ENCODE measurements around the gene BCDIN3D. TPM values are rescaled to one million over a fixed set of nuclear protein-coding genes. Genes with fewer than 3 reads are reported as not detected.

Gene BCDIN3D
- total RNA-seq, 4 donors from 2014 or later, result 3.7 to 5.9 (median 4.5) TPM

DNA sequence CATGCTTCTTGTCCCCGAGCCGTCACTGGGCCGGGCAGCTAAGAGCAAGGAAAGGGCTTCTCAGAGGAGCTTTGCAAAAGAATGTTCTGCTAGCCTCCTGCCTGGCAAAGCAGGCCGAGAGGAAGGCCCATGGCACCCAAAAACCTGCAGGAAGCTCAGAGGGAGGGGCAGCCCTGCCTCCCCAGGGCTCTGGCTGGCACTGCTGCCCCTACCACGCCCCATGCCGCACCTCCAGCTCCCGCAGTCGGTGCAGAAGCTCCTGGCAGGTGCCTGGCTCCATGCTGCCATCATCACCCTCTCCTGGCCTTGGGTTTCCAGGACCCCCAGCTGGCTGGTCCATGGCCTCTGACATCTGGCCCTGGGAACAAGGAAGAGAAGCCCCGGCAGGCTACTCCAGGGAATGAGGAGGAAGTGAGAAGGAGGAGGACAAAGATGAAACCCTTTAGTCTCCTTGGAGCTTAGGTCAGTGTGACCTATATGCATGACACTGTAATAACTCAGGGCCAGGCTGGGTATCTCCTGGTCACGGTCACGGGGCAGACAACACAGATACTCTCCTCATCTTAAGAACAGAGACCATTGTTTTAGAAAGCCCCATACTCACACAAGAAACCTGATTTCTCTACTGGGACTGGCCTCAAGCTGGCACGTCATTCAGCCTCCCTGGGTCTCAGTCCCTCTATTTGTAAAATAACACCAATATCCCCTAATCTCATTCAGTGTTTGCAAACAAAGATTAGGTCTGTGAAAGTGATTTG is 39.0 kb downstream of the BCDIN3D start:
- Histone ChIP-seq H3K9me3 (no peaks in the 10 kb centered on the region), H3K4me3 (no peak overlapping the region), H3K27me3 (no peaks in the 10 kb centered on the region), H3K27ac (no peak overlapping the region), H3K36me3 (peaks cover 48% of the 10 kb centered on the region), H3K4me1 (peaks cover 15% of the 10 kb centered on the region)
- no peak for TF ChIP-seq EP300 (IDR thresholded peaks at IDR 0.05)
- TF ChIP-seq POLR2AphosphoS5 (IDR thresholded peaks at IDR 0.05), result no peak
- no peak for TF ChIP-seq POLR2A (IDR thresholded peaks at IDR 0.05)
- TF ChIP-seq, protein P1, sequence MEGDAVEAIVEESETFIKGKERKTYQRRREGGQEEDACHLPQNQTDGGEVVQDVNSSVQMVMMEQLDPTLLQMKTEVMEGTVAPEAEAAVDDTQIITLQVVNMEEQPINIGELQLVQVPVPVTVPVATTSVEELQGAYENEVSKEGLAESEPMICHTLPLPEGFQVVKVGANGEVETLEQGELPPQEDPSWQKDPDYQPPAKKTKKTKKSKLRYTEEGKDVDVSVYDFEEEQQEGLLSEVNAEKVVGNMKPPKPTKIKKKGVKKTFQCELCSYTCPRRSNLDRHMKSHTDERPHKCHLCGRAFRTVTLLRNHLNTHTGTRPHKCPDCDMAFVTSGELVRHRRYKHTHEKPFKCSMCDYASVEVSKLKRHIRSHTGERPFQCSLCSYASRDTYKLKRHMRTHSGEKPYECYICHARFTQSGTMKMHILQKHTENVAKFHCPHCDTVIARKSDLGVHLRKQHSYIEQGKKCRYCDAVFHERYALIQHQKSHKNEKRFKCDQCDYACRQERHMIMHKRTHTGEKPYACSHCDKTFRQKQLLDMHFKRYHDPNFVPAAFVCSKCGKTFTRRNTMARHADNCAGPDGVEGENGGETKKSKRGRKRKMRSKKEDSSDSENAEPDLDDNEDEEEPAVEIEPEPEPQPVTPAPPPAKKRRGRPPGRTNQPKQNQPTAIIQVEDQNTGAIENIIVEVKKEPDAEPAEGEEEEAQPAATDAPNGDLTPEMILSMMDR (IDR thresholded peaks at IDR 0.05), result no peak
- 61% methylated on average over 12 of the region's 12 CpGs for WGBS
- DNase-seq (ENCODE audit: low spot score in 2 of 2), result no peak

DNA sequence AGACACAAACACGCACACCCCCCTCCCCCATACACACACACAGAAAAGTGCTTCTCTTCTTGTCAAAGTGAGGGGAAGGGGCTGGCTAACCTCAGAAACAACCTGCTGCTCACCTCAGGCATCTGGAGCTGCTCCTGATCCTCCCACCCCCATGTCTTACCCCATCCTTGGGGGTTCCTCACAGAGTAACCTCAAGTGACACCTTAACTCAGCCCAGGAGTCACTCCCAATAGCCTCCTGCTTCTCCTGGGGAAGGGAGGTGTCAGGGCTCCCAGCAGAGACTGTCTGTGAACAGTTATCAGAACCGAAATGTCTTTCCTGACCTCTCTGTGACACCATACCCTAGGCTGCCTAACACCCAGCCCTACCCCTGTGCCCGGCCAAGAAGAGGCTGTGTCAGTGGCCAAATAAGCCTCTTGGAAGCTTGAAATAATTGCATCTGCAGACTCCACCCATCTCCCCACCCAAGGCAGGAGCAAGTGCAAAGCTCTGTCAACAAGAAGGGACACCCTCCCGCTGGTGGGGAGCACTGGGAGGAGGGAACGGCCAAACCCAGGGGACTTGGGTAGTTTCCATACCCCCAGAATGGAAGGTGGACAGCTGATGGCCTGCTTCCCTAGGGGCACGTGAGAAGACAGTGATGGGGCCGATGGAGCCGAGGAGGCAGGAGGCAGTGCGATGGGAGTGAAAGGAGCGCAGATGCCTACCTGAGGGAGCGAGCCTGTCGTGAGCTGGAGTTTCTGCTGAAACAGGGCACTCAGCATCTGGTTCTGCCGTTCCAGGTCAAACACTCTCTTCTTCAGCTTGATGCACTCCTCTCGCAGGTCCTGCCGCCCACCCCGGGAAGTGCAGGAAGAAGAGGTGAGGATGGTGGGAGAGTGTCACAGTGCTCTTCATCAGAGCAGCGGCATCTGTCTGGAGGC is 41.5 kb downstream of the BCDIN3D start:
- no peak for DNase-seq (ENCODE audit: low spot score in 2 of 2)
- Histone ChIP-seq H3K4me1 (peaks cover 7% of the 10 kb centered on the region), H3K27me3 (no peaks in the 10 kb centered on the region), H3K27ac (no peak overlapping the region), H3K36me3 (peaks cover 72% of the 10 kb centered on the region), H3K9me3 (no peaks in the 10 kb centered on the region), H3K4me3 (no peak overlapping the region)
- 75% methylated on average over 17 of the region's 17 CpGs for WGBS
- TF ChIP-seq POLR2A (IDR thresholded peaks at IDR 0.05) (no peak), POLR2AphosphoS5 (IDR thresholded peaks at IDR 0.05) (no peak), EP300 (IDR thresholded peaks at IDR 0.05) (no peak)
- TF ChIP-seq, protein P1 (IDR thresholded peaks at IDR 0.05), result no peak

DNA sequence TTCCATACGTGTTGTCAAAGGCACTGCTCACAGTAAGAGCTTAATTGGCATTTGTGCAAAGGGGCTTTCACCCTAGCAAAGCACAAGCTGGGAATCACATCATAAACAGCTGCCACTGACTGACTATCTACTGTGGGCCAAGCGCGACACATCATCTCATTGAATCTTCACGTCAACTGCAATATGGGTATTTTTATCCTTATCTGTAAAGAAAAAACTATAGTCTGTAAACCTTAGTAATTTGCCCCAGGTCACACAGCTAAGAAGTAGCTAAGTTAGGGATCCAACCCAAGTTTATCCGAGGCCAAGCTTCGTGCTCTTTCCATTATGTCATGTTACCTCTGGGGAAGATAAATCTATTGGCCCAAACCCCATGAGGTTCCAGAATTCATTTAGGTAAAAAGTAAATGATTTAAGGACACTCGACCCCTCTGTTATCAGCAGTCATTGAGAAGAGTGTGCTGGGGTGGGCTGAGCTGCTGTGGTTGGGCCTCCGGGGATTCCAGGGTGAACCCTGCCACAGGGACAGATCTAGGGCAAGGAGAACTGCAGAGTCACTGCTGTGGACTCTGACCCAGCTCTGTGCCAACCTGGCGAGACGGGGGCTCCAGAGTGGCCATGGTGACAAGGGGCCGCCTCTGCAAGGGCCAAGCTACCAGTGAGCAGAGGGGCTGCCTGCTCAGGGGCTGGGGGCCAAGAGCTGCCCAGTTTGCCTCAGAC is 42.3 kb downstream of the BCDIN3D start:
- WGBS, result 57% methylated on average over 9 of the region's 11 CpGs
- DNase-seq (ENCODE audit: low spot score in 2 of 2), result no peak
- H3K9me3 ChIP-seq, result no peaks in the 10 kb centered on the region
- TF ChIP-seq EP300 (IDR thresholded peaks at IDR 0.05) (no peak), POLR2A (IDR thresholded peaks at IDR 0.05) (no peak), POLR2AphosphoS5 (IDR thresholded peaks at IDR 0.05) (no peak)
- TF ChIP-seq, protein P1 (IDR thresholded peaks at IDR 0.05), result no peak
- no peaks in the 10 kb centered on the region for H3K27me3 ChIP-seq
- no peak overlapping the region for H3K4me3 ChIP-seq
- peaks cover 80% of the 10 kb centered on the region for H3K36me3 ChIP-seq
- no peak overlapping the region for H3K27ac ChIP-seq
- peaks cover 7% of the 10 kb centered on the region for H3K4me1 ChIP-seq

DNA sequence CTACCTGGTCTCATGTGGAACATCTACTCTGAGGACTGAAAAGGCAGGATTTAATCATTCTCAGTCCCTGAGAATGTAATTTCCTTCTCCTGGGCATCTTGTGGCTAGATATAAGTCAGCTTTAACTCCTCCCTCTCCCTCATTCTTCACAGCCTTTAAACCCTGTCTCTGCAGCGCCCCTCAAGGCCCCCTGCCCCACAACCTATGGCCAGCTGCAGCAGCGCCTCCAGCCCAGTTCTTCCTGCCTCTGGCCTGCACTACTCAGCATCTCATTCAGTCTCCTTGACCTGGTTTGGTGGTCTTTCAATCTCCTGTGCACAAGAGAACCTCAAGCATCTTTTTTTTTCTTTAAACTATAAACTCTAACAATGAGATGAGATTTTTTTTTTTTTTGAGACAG is 44.0 kb downstream of the BCDIN3D start:
- Histone ChIP-seq H3K27me3 (no peaks in the 10 kb centered on the region), H3K4me1 (peaks cover 7% of the 10 kb centered on the region), H3K4me3 (no peak overlapping the region), H3K9me3 (no peaks in the 10 kb centered on the region), H3K36me3 (peaks cover 69% of the 10 kb centered on the region), H3K27ac (no peak overlapping the region)
- TF ChIP-seq EP300 (IDR thresholded peaks at IDR 0.05) (no peak), POLR2A (IDR thresholded peaks at IDR 0.05) (no peak), POLR2AphosphoS5 (IDR thresholded peaks at IDR 0.05) (no peak)
- TF ChIP-seq, protein P1 (IDR thresholded peaks at IDR 0.05), result no peak
- 87% methylated on average over 2 of the region's 2 CpGs for WGBS
- DNase-seq (ENCODE audit: low spot score in 2 of 2), result no peak

Data from suprapubic skin (tissue), 4 donors.